ENCODE data around the gene SLC24A3.

The SLC24A3 gene

GRCh38 chr20:19725814-19726525 is 513.5 kb downstream of the SLC24A3 start:
- Histone ChIP-seq H3K4me1 (ENCODE audit: control insufficient read depth in 1 of 2, insufficient read depth in 1 of 2, low read depth in 1 of 2, low read length in 1 of 2) (no peaks in the 10 kb centered on the region), H3K4me3 (ENCODE audit: low read depth in 1 of 2, low read length in 1 of 2) (no peak overlapping the region), H3K36me3 (no peaks in the 10 kb centered on the region), H3K27ac (no peak overlapping the region), H3K27me3 (no peaks in the 10 kb centered on the region), H3K9me3 (no peaks in the 10 kb centered on the region)
- TF ChIP-seq, protein P1, sequence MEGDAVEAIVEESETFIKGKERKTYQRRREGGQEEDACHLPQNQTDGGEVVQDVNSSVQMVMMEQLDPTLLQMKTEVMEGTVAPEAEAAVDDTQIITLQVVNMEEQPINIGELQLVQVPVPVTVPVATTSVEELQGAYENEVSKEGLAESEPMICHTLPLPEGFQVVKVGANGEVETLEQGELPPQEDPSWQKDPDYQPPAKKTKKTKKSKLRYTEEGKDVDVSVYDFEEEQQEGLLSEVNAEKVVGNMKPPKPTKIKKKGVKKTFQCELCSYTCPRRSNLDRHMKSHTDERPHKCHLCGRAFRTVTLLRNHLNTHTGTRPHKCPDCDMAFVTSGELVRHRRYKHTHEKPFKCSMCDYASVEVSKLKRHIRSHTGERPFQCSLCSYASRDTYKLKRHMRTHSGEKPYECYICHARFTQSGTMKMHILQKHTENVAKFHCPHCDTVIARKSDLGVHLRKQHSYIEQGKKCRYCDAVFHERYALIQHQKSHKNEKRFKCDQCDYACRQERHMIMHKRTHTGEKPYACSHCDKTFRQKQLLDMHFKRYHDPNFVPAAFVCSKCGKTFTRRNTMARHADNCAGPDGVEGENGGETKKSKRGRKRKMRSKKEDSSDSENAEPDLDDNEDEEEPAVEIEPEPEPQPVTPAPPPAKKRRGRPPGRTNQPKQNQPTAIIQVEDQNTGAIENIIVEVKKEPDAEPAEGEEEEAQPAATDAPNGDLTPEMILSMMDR (IDR thresholded peaks at IDR 0.05), result no peak

GRCh38 chr20:19727251-19727847 is 514.9 kb downstream of the SLC24A3 start:
- Histone ChIP-seq H3K27me3 (no peaks in the 10 kb centered on the region), H3K27ac (no peak overlapping the region), H3K9me3 (no peaks in the 10 kb centered on the region), H3K36me3 (no peaks in the 10 kb centered on the region), H3K4me3 (ENCODE audit: low read depth in 1 of 2, low read length in 1 of 2) (no peak overlapping the region), H3K4me1 (ENCODE audit: control insufficient read depth in 1 of 2, insufficient read depth in 1 of 2, low read depth in 1 of 2, low read length in 1 of 2) (no peaks in the 10 kb centered on the region)
- TF ChIP-seq, protein P1 (IDR thresholded peaks at IDR 0.05), result no peak

GRCh38 chr20:19729672-19730071 is 517.2 kb downstream of the SLC24A3 start:
- no peak overlapping the region for H3K27ac ChIP-seq
- H3K27me3 ChIP-seq, result no peaks in the 10 kb centered on the region
- H3K4me1 ChIP-seq (ENCODE audit: control insufficient read depth in 1 of 2, insufficient read depth in 1 of 2, low read depth in 1 of 2, low read length in 1 of 2), result no peaks in the 10 kb centered on the region
- TF ChIP-seq, protein P1 (IDR thresholded peaks at IDR 0.05), result no peak
- H3K36me3 ChIP-seq, result no peaks in the 10 kb centered on the region
- H3K4me3 ChIP-seq (ENCODE audit: low read depth in 1 of 2, low read length in 1 of 2), result no peak overlapping the region
- no peaks in the 10 kb centered on the region for H3K9me3 ChIP-seq

DNA sequence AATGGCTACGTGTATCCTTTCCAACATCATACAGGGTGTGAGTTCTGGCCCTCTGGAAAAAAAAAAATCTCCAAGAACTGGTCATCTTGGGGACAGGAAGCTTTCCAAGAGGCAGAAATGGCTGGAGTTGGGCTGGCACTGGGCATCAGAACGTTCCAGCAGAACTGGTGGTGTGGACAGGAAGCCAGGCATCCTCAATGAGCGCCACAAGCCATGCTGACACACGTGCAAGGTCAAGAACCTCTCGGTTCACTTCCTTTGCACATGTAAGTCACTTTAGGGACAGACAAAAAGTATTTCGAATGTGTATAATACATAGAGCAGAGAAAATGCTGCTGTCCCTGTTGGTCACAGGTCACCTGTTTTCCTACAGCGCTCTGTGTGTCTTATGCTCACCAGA is 518.3 kb downstream of the SLC24A3 start:
- Histone ChIP-seq H3K9me3 (no peaks in the 10 kb centered on the region), H3K4me1 (ENCODE audit: control insufficient read depth in 1 of 2, insufficient read depth in 1 of 2, low read depth in 1 of 2, low read length in 1 of 2) (no peaks in the 10 kb centered on the region), H3K36me3 (no peaks in the 10 kb centered on the region), H3K4me3 (ENCODE audit: low read depth in 1 of 2, low read length in 1 of 2) (no peak overlapping the region), H3K27me3 (no peaks in the 10 kb centered on the region), H3K27ac (no peak overlapping the region)
- TF ChIP-seq, protein P1 (IDR thresholded peaks at IDR 0.05), result no peak

- TF ChIP-seq, protein P1 (IDR thresholded peaks at IDR 0.05), result no peak
- no peaks in the 10 kb centered on the region for H3K4me1 ChIP-seq (ENCODE audit: control insufficient read depth in 1 of 2, insufficient read depth in 1 of 2, low read depth in 1 of 2, low read length in 1 of 2)
- no peak overlapping the region for H3K27ac ChIP-seq
- no peak overlapping the region for H3K4me3 ChIP-seq (ENCODE audit: low read depth in 1 of 2, low read length in 1 of 2)
- H3K36me3 ChIP-seq, result no peaks in the 10 kb centered on the region
- no peaks in the 10 kb centered on the region for H3K9me3 ChIP-seq
- H3K27me3 ChIP-seq, result no peaks in the 10 kb centered on the region
These were observed 522.4 kb downstream of the SLC24A3 start for GRCh38 chr20:19734811-19735210.
